Medulla oblongata (tissue), 1 donor: ENCODE data around the gene S1PR5.
"Not testable (repeated sequence)": the region's sequence is repeated elsewhere in the genome, so short reads cannot be mapped to it uniquely, and the experiment has no call there.

Experiments used
- DNase-seq: peaks from one replicate; pipeline ENCODE4 v3.0.0-alpha.2; 2015; ENCODE audit errors: extremely low spot score

Gene S1PR5, protein sequence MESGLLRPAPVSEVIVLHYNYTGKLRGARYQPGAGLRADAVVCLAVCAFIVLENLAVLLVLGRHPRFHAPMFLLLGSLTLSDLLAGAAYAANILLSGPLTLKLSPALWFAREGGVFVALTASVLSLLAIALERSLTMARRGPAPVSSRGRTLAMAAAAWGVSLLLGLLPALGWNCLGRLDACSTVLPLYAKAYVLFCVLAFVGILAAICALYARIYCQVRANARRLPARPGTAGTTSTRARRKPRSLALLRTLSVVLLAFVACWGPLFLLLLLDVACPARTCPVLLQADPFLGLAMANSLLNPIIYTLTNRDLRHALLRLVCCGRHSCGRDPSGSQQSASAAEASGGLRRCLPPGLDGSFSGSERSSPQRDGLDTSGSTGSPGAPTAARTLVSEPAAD

DNA sequence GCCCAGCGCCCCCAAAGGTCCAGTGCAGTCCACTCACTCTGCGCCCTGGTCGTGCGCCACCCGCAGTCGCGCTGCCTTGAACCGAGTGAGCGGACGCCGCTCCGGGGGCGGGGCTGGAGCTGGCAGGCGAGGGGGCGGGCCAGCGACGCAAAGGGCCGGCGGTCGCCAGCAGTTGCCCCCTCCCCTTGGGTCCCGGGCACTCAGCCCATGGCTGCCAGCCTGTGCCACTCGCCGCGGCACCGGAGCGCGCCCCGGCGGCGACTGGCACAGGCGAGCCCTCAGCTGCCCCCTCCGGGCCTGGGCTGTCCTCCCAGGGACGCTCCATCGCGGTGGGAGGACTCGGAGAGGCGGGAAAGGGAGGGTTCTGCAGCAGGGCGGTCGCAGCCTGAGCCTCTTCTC is at the start of gene S1PR5:
S1PR5 (minus strand) TSS at position 87 of the 399 bp plus-strand sequence. CDS start 2,436 bp downstream, outside the sequence.
- peak; percentile 91 for DNase-seq

DNA sequence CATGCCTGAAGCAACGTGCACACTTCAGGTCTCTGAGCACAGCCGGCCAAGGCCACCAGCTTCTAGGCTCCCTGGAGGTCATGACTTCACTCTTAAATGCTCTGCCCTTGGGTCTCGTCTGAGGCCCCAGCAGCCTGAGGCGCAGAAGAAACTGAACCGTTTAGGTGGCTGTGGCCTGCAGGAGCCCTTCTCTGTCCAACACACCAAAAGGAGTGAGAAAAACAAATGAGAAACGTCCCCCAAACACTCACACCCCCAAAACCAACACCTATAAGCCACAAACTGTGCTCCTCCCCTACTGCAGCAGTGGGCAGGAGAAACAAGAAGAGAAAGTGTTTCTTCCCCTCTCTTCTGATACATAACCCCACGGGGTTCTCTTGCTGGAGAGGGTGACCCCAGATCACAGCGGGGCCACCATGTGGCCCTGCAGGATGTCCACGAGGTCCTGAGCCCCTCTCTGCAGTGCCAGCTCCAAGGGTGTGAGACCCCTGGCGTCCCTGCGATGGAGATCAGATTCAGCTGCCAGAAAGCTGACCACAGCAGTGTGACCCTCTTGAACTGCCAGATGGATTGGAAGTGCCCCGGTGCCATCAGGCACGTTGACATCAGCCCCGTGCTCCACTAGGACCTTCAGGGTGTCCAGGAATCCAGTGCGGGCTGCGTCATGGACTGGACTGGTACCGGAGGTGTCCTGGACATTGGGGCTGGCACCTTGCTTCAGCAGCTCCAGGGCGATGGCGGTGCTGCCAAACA is 49.6 kb upstream of the S1PR5 start:
- DNase-seq: peak; percentile 19

DNA sequence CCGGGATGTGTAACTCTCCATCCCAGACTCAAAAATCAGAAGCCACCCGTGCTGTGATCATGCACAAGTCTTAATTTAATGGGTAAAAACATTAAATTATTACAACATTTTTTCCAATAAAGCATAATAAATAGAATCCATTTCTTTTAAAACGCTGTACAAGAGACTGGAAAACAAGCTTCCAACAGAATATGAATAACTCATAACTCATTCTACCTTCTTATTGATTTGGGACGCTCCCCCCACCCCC is 49.1 kb upstream of the S1PR5 start:
- DNase-seq: no peak

DNA sequence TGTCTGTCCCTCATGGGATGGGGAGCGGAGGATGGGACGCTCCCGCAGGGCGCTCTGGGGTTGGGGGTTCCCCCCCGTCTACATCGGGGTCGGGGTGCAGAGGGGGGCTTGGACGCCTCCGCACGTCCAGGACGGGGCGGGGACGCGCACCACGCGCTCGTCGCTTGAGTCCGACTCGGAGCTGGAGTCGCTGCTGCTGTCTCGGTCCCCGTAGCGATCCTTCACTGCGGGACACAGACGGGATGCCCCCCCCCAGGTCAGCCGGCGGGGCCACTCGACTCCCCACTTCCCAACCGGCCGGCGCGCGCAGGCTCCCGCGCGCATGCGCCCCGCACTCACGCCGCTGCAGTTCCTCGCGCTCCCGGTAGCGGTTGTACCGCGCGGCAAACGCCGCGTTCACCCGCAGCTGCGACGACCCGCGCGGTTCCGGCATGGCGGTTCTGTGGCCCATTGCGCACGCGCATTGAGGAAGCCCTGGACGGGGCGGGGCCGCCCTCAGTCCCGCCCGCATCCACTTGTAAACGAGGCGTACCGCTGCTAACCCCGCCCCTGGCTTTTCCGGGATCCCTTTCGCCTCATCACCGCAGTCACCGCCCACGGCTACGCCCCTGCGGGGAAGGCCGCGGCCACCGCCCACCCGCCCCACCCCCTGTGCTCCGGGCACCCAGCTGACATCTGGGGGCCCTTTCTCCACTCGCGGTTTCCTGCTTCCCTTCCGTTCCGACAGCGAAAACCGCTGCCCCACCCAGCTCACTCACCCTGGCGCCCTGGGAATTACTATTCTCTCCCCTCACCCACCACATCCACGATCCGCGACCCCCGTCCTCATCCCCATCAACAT is 48.5 kb upstream of the S1PR5 start, which contains the start of gene KRI1:
KRI1 (minus strand) TSS at position 444 of the 841 bp plus-strand sequence; CDS start at position 433, 11 bp downstream.
- peak; percentile 98 for DNase-seq

DNA sequence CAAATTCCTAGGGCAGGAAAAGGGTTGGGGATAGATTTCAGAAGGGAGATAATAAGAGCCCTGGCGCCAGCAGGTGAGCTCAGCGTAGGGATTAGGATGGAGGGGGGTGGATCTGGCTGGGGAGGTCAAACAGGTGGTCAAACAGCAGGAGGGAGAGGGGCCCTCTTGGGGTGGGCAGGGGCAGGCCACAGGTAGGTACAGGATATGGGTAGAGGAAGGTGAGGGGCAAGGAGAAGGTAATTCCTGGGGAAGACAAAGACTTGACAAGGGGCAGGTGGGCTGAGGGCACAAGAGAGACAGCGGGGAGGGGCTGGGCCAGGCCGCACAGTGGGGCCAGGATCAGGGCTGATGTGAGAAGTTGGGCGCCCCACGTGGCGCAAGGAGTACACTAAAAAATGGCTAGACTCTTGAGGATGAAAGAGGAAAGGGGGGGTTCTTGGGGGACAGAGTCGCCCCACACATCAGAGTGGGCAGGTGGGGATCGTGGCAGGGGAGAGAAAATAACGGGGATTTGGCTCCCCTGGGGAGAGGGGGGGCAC is 47.9 kb upstream of the S1PR5 start:
- DNase-seq: peak; percentile 35

DNA sequence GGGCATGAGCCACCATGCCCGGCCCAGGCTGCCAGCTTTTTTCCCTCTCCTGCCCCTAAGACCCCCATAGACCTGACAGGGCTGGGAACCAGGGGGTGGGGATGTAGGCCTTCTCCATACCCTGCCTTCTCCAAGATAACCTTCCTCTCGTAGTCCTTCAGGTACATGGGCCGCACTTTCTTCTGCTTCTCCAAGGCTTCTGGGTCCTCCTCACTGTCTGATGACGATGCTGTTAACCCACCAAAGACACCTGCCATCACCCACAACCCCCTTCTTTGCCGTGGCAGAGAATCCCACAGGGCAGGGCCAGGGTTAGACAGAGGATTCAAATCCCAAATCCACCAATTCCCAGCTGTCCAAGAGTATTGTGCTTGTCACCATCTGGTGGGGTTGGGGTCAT is 45.4 kb upstream of the S1PR5 start:
- no peak for DNase-seq

DNA sequence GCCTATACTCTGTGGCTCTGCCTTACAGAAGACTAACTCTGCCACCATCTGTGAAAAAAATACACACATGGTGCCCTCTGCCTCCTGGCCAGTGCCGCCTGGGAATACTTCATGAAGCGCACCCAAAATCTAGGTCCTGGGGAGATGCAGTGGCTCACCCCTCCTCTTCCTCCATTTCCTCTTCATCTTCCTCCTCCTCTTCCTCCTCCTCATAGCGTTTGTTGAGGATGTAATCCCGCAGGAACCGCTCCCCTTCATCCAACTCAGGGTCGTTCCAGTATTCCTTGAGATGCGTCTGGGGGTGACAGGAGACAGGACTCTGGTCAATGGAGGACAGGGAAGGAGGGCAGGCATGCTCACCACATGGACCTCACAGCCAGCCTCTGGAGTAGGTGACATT is 42.9 kb upstream of the S1PR5 start:
- no peak for DNase-seq

DNA sequence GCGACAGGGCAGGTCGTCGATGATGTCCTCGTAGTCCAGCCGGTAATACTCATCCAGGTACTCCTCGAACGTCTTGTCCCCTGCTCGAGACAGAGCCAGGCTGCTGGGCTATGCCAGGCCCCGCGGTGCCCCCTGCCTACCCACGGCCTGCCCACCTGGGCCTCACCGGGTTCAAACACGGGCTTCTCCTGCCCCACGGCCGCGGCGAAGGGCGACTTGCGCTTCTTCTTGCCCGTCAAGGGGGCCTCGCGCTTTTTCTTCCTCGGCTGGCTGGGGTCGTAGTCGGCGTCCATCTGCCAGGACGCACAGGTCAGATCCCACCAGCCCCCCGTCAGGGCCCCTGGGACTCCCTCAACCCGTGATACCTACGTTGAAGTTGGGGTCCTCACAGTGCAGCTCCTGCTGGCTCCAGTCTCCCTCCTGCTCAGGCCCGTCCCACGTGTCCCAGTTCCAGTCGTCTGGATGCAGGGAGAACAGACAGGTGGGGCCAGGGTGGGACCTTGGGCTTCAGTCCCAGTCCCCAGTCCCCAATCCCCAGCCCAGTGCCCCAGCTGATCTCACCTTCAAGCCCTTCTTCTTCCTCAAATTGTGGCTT is 40.5 kb upstream of the S1PR5 start:
- no peak for DNase-seq

DNA sequence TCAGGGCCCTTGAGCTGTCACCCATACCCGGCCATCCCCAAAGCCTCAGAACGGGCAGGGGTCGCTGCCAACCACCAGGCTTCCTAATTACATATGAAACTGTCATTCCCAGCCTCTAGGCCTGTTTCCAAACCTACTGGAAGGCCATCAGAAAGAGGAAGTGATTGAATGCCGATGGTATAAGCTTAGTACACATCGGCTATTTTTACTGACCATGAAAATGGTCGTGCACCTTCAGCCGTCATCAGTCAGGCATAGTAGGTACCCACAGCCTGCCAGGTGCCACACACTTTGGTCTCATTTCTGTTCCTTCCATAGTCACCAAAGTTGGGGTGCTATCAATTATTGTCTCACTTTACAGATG is 38.3 kb upstream of the S1PR5 start:
- DNase-seq: no peak

DNA sequence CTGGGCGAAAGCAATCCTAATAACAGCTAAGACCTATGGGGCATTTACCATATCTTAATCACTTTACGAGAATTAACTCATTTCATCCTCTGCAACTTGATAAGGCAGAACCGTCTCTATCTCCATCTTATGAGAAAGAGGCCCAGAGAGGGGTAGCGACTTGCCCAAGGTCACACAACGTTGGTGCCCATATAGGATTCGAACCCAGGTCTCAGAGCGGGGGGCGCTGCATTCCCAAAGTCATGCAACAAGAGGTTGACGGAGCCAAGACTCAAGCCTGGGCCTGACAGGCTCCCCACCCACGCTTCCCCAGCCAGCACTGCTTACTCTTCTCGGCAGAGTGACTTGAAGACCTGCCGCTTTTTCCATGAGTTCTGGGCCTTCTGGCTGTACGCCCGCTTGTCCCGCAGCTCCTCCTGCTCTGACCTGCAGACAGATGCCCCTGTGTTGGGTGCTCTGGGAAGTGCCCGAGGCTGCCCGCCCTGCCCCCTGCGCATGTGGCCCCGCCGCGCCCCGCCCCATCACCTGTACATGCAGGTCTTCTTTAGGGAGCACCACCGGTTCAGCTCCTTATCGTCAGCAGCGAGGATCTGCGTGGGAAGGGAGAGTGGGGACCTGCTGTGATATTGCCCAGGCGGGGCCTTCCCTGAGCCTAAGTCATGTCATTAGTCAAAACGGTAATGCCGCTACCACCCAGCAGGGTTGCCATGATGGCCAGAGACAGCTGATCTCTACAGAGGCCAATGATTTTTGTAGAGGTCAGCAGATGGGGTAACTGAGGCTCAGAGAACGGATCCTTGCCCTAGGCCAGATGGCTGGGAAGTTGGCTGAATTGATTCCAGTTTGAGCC is 37.7 kb upstream of the S1PR5 start:
- DNase-seq: no peak

DNA sequence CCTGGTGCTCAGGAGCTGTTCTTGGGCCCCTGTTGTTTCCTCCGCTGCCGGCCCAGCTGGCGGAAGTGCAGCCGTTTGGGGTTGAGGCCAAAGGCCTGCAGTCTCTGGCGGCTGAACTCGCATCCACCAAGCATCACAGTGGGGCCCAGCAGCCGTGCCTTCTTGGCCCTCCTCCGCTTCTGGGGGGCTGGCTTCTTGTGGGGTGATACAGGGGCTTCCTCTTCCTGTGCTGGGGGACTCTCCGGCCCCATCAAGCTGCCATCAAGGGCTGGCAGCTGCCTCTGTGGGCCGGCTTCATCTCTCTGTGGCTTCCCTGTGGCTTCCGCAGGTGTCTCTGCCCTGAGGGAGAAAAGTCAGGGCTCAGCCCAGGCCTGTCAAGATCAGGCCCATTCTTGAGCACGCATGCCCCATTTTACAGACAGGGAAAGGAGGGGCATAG is 36.7 kb upstream of the S1PR5 start:
- DNase-seq: no peak

DNA sequence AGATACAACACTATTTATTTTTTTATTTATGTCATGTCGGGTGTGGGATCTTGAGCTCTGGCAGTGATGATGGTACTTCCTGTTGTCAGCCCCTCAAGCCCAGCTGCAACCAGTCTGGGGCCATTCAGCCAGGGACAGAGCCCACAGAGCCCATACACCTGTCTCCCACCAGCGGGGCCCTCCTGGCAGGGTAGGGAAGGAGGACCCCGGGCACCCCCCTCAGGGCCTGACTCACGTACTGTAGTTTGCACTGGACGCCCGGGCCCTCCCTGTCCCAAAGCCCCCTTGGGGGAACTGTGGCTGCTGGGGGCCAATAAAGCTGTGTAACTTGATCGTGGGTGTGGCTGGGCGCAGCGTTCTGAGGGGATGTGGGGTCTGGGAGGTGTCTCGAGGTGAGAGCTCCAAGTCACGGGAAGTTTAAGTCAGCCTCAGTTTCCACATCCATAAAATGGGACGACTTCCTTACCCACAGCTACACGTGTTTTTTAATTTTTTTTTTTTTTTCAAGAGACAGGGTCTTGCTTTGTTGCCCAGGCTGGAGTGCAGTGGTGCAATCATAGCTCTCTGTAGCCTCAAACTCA is 35.9 kb upstream of the S1PR5 start:
- DNase-seq: no peak

DNA sequence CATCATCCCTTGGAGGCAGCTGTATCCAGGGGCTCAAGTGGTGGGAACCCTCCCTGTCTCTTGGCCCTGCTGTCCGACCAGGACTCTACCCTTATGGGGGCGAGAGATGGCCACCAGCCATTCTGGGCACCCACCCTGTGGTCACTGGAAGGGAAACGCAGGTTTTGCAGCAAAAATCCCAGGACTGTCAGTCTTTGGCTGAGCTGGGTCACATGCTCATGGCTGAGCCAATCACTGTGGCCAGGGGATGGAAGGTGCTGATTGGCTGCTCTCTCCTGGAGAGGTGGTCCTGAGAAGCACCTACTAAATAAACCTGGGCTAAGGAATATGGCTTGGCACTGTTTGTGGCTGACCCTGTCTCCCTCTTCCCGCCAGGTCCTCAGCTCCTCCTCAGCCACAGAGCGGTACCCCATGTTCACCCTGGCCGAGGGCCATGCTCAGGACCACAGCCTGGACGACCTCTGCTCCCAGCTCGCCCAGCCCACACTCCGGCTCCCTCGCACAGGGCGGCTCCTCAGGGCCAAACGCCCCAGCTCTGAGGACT is 35.3 kb upstream of the S1PR5 start:
- no peak for DNase-seq

DNA sequence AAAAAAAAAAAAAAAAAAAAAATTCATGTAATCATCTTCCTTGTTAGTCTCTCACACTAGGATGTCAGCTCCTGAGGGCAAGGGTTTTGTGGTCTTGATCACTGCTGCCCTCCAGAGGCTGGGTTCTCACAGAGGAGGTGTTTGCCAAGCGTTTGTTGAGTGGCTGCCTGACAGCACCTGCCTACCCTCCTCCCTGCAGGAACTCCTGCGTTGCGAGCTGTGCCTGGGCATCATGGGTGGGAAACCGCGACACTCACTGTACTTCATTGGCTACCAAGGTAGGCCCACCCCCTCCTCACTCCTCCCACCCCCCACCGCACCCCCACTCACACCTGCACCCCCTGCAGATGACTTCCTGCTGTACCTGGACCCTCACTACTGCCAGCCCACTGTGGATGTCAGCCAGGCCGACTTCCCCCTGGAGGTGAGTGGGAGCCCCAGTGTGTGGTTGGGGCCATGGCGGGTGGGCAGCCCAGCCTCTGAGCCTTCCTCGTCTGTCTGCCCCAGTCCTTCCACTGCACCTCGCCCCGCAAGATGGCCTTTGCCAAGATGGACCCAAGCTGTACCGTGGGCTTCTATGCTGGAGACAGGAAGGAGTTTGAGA is 34.6 kb upstream of the S1PR5 start:
- DNase-seq: no peak

DNA sequence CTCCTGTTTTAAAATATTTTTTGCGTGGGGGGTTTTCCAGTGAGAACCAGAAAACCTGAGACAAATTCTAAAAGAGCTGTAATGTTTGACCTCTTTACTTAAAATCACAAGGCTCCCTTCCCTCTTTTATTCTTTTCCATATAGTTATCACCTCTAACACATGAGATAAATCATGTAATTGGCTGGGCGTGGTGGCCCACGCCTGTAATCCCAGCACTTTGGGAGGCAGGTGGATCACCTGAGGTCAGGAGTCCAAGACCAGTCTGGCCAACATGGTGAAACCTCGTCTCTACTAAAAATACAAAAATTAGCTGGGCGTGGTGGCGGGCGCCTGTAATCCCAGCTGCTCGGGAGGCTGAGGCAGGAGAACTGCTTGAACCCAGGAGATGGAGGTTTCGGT is 33.8 kb upstream of the S1PR5 start:
- not testable (repeated sequence) for DNase-seq

DNA sequence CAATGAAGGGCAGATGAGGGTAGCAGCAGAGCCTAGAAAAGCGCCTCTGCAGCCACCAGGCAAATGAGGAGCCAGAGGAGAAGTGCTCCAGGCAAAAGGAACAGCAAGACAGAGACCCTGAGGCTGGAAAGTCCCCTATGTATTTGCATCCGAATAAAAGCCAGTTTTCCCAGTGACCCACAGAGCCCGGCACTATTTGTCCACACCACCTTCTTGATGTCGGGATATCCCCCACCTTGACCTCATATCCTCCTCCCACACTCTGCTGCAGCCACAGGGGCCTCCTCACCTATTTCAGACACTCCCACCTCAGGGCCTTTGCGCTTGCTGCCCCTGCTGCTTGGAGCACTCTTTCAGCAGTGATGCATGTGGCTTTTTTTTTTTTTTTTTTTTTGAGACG is 33.1 kb upstream of the S1PR5 start:
- DNase-seq: no peak

DNA sequence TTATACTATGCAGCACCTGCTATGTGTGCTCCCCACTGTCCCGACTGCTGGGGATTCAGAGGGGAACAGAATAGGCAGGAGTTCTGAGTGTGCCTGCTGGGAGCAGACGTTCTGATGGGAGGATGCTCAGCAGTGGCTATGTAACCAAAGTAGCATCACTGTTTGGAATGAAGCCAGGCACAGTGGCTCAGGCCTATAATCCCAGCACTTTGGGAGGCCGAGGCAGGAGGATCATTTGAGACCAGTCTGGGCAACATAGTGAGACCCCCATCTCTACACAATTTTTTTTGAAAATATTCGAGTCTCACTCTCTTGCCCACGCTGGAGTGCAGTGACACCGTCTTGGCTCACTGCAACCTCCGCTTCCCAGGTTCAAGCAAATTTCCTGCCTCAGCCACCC is 32.5 kb upstream of the S1PR5 start:
- DNase-seq: no peak

DNA sequence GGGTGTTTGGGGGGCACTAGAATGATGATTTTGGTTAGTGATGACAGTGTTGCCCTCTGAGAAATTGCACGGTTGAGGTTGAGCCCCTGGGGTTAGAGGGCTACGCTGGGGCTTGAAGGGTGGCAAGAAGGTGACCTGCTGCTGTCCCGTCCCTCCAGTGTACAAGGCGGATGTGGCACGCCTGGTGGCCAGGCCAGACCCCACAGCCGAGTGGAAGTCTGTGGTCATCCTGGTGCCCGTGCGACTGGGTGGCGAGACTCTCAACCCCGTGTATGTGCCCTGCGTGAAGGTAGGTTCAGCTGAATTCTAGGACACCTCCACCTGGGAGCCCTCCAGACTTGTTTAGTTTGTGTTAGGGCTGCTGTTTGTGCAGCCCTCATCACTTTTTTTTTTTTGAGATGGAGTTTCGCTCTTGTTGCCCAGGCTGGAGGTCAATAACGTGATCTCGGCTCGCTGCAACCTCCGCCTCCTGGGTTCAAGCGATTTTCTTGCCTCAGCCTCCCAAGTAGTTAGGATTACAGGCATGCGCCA is 31.6 kb upstream of the S1PR5 start:
- no peak for DNase-seq

DNA sequence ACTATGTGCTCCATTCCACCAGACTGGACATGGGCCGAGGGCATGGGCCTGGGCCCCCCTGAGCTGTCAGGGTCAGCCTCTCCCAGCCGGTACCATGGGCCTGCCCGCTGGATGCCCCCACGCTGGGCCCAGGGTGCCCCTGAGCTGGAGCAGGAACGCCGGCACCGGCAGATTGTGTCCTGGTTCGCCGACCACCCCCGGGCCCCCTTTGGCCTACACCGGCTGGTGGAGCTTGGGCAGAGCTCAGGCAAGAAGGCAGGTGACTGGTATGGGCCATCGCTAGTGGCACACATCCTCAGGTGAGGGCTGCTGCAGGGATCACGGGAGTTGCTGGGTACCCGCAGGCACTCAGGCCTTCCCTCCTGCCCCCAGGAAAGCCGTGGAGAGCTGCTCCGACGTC is 29.6 kb upstream of the S1PR5 start:
- DNase-seq: no peak
